NCI-H128 (cell line): ENCODE measurements around the gene CASP5.

Experiments
- DNase-seq: peaks from one replicate; lab custom pipeline; 2025; ENCODE audit not compliant: unreplicated experiment; lab: John Stamatoyannopoulos, UW

Gene CASP5

DNA sequence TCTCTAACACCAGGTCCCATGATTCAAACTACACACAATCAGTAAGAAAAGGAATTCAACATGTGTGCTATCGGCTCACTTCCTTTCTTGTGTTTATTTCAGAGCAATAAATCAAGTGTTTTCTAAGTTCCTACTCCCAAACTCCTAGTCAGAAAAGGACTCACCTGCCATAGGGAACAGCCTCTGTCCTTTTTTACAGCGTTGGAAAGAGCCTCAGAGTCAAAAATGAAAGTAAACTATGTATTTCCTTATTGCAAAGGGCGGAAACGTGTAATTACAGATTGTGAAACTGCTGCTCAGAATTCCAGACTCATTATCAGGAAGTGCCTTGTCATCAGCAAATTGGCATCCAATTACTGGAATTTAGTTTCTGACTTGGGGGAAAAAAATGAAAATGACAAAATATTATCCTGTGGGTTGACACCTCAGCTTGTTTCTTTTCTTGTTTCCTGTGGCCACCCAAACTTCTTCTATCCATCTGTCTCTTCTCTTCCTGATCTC lies 54.6 kb downstream of the CASP5 start, which contains the start of gene CASP4:
CASP4 (minus strand) TSS at position 220 of the 501 bp plus-strand sequence; CDS start at position 171, 49 bp downstream.
- DNase-seq = no peak

DNA sequence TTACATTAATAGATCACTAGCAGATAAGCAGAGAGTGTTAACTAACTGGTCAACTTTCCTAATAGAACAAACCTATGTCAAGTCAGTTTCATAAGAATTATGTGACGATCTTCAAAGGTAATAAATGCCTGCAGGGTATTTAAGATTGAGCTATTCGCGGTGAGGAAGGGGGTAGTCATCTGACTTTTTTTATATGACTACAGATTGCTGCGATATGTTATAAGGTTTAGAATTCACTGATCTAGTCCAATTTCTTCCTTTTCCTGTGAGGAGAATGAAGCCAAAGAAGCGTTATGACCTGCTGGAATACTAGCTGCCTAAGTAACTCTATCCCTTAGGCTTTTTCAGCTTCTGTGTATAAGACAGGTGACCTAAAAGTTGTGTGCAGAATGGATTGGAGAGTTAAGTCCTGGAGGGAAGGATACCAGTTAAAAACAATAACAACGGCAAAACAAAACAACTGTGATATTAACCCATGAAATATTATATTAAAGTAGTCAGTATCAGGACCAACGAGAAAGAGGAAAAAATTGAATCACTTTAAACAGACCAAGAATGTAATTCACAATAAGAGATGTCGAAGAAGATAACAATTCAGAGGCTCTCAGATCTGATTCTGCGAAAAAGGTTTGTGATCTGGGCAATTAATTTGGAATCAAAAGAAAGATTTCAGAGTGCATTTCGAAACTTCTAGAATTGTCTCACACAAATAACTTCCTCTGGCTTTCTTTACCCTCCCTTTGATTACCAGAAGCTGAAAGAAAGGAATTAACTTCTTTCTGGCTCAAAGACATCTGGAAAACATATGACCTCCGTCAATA lies 55.2 kb downstream of the CASP5 start:
- DNase-seq = no peak

DNA sequence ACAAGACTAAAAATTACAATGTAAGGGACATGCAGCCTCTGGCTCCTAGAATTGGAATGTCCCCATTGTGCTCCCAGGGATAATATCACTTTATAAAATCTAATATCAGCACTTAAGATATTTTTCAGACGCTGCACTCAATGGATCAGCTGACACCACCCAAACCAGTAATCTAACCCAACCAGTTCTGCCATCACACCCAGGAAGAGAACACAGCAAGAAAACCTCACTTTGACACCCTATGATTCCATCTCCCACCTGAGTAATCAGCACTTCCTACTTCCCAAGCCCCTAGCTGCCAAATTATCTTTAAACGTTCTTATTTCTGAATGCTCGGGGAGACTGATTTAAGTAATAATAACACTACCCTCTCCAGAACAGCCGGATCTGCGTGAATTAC lies 57.2 kb downstream of the CASP5 start:
- no peak for DNase-seq

DNA sequence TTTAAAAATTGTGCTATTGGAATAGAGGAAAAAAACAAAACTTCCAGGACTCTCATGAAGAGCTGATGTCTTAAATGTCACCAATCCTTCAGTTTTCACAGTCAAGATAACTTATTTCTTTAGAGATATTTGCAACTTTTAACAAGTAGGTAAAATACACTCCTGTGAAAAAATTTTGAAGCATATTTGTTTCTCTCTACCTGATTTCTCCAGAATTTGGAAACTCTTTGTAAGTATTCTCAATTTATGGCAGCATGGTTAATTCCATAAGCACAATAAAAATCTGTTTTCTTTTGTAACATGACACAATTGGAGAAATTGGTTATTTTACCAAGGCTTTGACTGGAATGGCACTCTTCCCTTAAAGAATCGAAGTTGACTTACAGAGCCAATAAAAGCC lies 58.7 kb downstream of the CASP5 start:
- no peak for DNase-seq

DNA sequence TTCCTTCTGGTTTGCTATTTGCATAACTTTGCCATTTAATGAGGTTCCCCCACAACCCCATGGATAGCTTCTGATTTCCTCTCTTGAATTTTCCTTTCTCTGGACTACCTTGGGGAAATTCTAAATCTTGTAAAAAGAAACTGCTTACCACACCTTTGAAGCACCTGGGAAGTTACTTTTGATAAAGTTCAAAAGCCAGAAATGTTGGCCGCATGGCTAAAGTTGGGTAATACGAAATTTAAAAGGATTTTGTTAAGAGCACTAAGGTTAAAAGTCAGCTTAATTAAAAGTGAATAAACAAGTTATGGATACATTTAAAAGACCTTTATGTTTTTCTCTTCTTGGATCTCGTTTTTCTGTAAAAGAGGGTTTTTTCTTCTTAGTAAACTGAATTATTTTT lies 60.1 kb downstream of the CASP5 start:
- DNase-seq = no peak

DNA sequence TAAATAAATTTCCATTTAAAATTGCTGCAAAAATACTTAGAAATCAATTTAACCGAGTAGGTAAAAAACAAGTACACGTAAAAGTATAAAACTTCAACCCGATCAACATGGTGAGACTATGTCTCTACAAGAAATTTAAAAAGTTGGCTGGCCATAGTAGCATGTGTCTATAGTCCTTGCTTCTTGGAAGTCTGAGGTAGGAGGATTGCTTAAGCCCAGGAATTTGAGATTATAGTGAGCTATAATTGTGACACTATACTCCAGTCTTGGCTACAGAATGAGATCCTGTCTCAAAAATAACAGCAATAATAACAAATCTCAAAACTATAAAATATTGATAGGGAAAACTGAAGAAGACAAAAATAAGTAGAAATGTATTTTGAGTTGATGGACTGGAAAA lies 65.7 kb downstream of the CASP5 start:
- no peak for DNase-seq

DNA sequence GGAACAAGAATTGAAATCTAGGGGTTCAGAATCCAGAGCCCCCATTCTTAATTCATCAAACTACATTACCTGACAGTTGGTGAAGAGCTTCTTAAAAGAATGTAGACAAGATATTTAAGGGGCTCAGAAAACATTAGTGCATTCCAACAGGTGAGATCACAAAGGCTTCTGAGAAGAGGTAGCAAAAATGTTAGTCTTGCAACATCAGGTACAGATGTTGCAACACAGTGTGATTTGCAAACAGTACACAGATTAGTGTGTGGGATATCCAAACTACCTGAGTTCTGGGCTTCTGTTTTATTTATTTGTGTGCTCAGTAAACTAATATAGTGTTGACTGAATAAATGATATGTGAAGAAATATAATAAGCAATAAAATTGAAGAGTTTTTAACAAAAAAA lies 66.4 kb downstream of the CASP5 start:
- DNase-seq = no peak

DNA sequence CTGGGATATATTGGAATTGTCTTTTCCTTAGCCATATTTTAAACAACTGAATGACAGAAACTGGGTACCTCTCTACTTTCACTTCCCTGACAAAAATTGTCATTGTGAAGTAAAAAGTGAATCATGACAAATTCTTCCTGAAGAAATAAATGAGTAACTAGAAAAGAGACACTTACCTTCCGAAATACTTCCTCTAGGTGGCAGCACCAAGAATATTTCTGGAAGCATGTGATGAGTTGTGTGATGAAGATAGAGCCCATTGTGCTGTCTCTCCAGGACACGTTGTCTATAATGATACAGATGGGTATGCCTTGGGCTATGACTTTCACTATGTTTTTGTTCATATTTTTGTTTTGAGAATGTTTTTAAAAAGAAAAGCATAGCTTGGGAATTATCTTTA lies 76.1 kb downstream of the CASP5 start:
- DNase-seq = no peak
